NCI-H82 treated with DMSO at 0.1 percent for 48 hours (cell line): ENCODE data around the gene TMEM168.
"Not testable (repeated sequence)": the region's sequence is repeated elsewhere in the genome, so short reads cannot be mapped to it uniquely, and the experiment has no call there.

Experiments used
- DNase-seq: peaks from one replicate; lab custom pipeline; 2025; ENCODE audit not compliant: unreplicated experiment; lab: John Stamatoyannopoulos, UW

The TMEM168 gene

GRCh38 chr7:112789817-112790585 is at the start of gene TMEM168:
TSS of gene TMEM168 (minus strand) at chr7:112790393. CDS start at chr7:112784825, 5,568 bp downstream.
- DNase-seq: peak; percentile 74

- DNase-seq: not testable (repeated sequence)
Observed at GRCh38 chr7:112835928-112836327, 45.7 kb upstream of the TMEM168 start.

GRCh38 chr7:112833082-112833481 is 42.9 kb upstream of the TMEM168 start:
- DNase-seq: no peak

GRCh38 chr7:112830769-112831168 is 40.6 kb upstream of the TMEM168 start:
- no peak for DNase-seq

- DNase-seq: no peak
Observed at GRCh38 chr7:112828696-112829095, 38.5 kb upstream of the TMEM168 start.

GRCh38 chr7:112821345-112821744 is 31.2 kb upstream of the TMEM168 start:
- DNase-seq: no peak

- DNase-seq: no peak
Observed at GRCh38 chr7:112819536-112819935, 29.3 kb upstream of the TMEM168 start.

GRCh38 chr7:112806156-112806555 is 16.0 kb upstream of the TMEM168 start:
- no peak for DNase-seq

- no peak for DNase-seq
Observed at GRCh38 chr7:112802406-112802805, 12.2 kb upstream of the TMEM168 start.

- no peak for DNase-seq
Observed at GRCh38 chr7:112800486-112800885, 10.3 kb upstream of the TMEM168 start.

- no peak for DNase-seq
Observed at GRCh38 chr7:112799448-112800120, 9.4 kb upstream of the TMEM168 start.

GRCh38 chr7:112798274-112799159 is 8.3 kb upstream of the TMEM168 start:
- no peak for DNase-seq

- DNase-seq: not testable (repeated sequence)
Observed at GRCh38 chr7:112796552-112796951, 6.4 kb upstream of the TMEM168 start.

- DNase-seq: no peak
Observed at GRCh38 chr7:112792441-112792840, 2.2 kb upstream of the TMEM168 start.

GRCh38 chr7:112791465-112792168 is 1.4 kb upstream of the TMEM168 start:
- no peak for DNase-seq

GRCh38 chr7:112790586-112791003 is 402 bp upstream of the TMEM168 start:
- no peak for DNase-seq

- DNase-seq: no peak
Observed at GRCh38 chr7:112789453-112789816, 758 bp downstream of the TMEM168 start.

- DNase-seq: no peak
Observed at GRCh38 chr7:112788778-112789343, 1.3 kb downstream of the TMEM168 start.

- DNase-seq: no peak
Observed at GRCh38 chr7:112784603-112785002, 5.6 kb downstream of the TMEM168 start.

- DNase-seq: no peak
Observed at GRCh38 chr7:112782498-112782897, 7.7 kb downstream of the TMEM168 start.

- DNase-seq: no peak
Observed at GRCh38 chr7:112781558-112781957, 8.6 kb downstream of the TMEM168 start.
